Muscle layer of colon (tissue), 2 donors: Measurements from ENCODE around the gene EFTUD2.

ENCODE experiments used
- H3K27ac ChIP-seq: one replicate; pipeline ENCODE4 v1.7.0; 2013; ENCODE audit warnings: low read depth, mild to moderate bottlenecking, low read length, moderate library complexity
- H3K27me3 ChIP-seq, 2 donors: one replicate each; pipeline ENCODE4 v1.7.0; 2013; ENCODE audit warnings: low read length in 2 of 2, mild to moderate bottlenecking in 2 of 2; ENCODE audit not compliant: insufficient read depth in 2 of 2, control insufficient read depth in 1 of 2
- H3K36me3 ChIP-seq: one replicate; pipeline ENCODE4 v1.7.0; 2013; ENCODE audit warnings: mild to moderate bottlenecking, low read length; ENCODE audit not compliant: insufficient read depth
- H3K4me1 ChIP-seq: one replicate; pipeline ENCODE4 v1.7.0; 2013; ENCODE audit warnings: mild to moderate bottlenecking, low read length; ENCODE audit not compliant: insufficient read depth
- H3K4me3 ChIP-seq, 2 donors: one replicate each; pipeline ENCODE4 v1.7.0; 2013; ENCODE audit warnings: low read length in 2 of 2, low read depth in 1 of 2, mild to moderate bottlenecking in 1 of 2, moderate library complexity in 1 of 2
- H3K9ac ChIP-seq: one replicate; pipeline ENCODE4 v1.7.0; 2013; ENCODE audit warnings: low read length
- H3K9me3 ChIP-seq: one replicate; pipeline ENCODE4 v1.7.0; 2013; ENCODE audit warnings: mild to moderate bottlenecking, low read length
- donor health status: abdominal sarcoma.
- donor health status: Adenocarcinoma of cecum.

Gene EFTUD2

GRCh38 chr17:44915862-44916780, 16.9 kb upstream of the EFTUD2 start:
- H3K4me1 ChIP-seq = peaks cover 14% of the 10 kb centered on the region

GRCh38 chr17:44915321-44915726, 16.1 kb upstream of the EFTUD2 start, which contains the start of gene GFAP:
Gene GFAP (minus strand): TSS chr17:44915500. CDS start chr17:44915486, 14 bp downstream.
- Histone ChIP-seq H3K9ac (no peak within 1 kb of the TSS), H3K27ac (peak within 1 kb of the TSS; percentile 70), H3K4me1 (peaks cover 14% of the 10 kb centered on the region), H3K36me3 (no peaks in the 10 kb centered on the region), H3K4me3 (no peak within 1 kb of the TSS), H3K9me3 (no peaks in the 10 kb centered on the region), H3K27me3 (peaks cover 0 to 13% of the 10 kb centered on the region in 2 donors)

More at GRCh38 chr17:44915862-44916780, 16.9 kb upstream of the EFTUD2 start:
- Histone ChIP-seq H3K36me3 (no peaks in the 10 kb centered on the region), H3K9ac (no peak overlapping the region), H3K27me3 (peaks cover 0 to 12% of the 10 kb centered on the region in 2 donors), H3K9me3 (no peaks in the 10 kb centered on the region), H3K4me3 (no peak overlapping the region), H3K27ac (peak overlapping the region; percentile 70)

- Histone ChIP-seq H3K36me3 (no peaks in the 10 kb centered on the region), H3K27ac (no peak overlapping the region), H3K4me1 (peaks cover 14% of the 10 kb centered on the region), H3K9ac (no peak overlapping the region), H3K27me3 (peaks cover 0 to 13% of the 10 kb centered on the region in 2 donors), H3K9me3 (no peaks in the 10 kb centered on the region), H3K4me3 (no peak overlapping the region)
Observed at GRCh38 chr17:44914698-44915271, 15.5 kb upstream of the EFTUD2 start.

- Histone ChIP-seq H3K4me1 (peaks cover 14% of the 10 kb centered on the region), H3K36me3 (no peaks in the 10 kb centered on the region), H3K27ac (no peak overlapping the region), H3K4me3 (no peak overlapping the region), H3K9me3 (no peaks in the 10 kb centered on the region), H3K9ac (no peak overlapping the region), H3K27me3 (peaks cover 0 to 13% of the 10 kb centered on the region in 2 donors)
Observed at GRCh38 chr17:44914148-44914547, 14.9 kb upstream of the EFTUD2 start.

- Histone ChIP-seq H3K27ac (no peak overlapping the region), H3K9ac (no peak overlapping the region)
Observed at GRCh38 chr17:44913676-44914075, 14.4 kb upstream of the EFTUD2 start.

GRCh38 chr17:44912763-44913544, 13.7 kb upstream of the EFTUD2 start:
- Histone ChIP-seq H3K27ac (no peak overlapping the region), H3K4me3 (no peak overlapping the region), H3K27me3 (peaks cover 0 to 13% of the 10 kb centered on the region in 2 donors), H3K9me3 (no peaks in the 10 kb centered on the region), H3K36me3 (no peaks in the 10 kb centered on the region), H3K9ac (no peak overlapping the region), H3K4me1 (peaks cover 14% of the 10 kb centered on the region)

More at GRCh38 chr17:44913676-44914075, 14.4 kb upstream of the EFTUD2 start:
- no peaks in the 10 kb centered on the region for H3K9me3 ChIP-seq
- H3K27me3 ChIP-seq = peaks cover 0 to 13% of the 10 kb centered on the region in 2 donors
- no peaks in the 10 kb centered on the region for H3K36me3 ChIP-seq
- no peak overlapping the region for H3K4me3 ChIP-seq
- peaks cover 14% of the 10 kb centered on the region for H3K4me1 ChIP-seq

GRCh38 chr17:44911133-44912001, 12.1 kb upstream of the EFTUD2 start:
- H3K36me3 ChIP-seq = no peaks in the 10 kb centered on the region
- peak overlapping the region in 1 of 2 donors; percentile 21 for H3K4me3 ChIP-seq
- peaks cover 0 to 13% of the 10 kb centered on the region in 2 donors for H3K27me3 ChIP-seq
- H3K9me3 ChIP-seq = no peaks in the 10 kb centered on the region
- no peak overlapping the region for H3K9ac ChIP-seq
- peaks cover 5% of the 10 kb centered on the region for H3K4me1 ChIP-seq
- H3K27ac ChIP-seq = no peak overlapping the region

GRCh38 chr17:44910231-44911106, 11.2 kb upstream of the EFTUD2 start:
- H3K36me3 ChIP-seq = no peaks in the 10 kb centered on the region
- no peaks in the 10 kb centered on the region for H3K4me1 ChIP-seq
- H3K4me3 ChIP-seq = no peak overlapping the region
- peak overlapping the region; percentile 34 for H3K27ac ChIP-seq
- H3K9ac ChIP-seq = no peak overlapping the region
- H3K9me3 ChIP-seq = no peaks in the 10 kb centered on the region
- H3K27me3 ChIP-seq = peaks cover 0 to 13% of the 10 kb centered on the region in 2 donors

GRCh38 chr17:44909681-44910144, 10.5 kb upstream of the EFTUD2 start:
- Histone ChIP-seq H3K4me3 (no peak overlapping the region), H3K27ac (peak overlapping the region; percentile 58), H3K9me3 (no peaks in the 10 kb centered on the region), H3K27me3 (peaks cover 0 to 13% of the 10 kb centered on the region in 2 donors), H3K4me1 (no peaks in the 10 kb centered on the region), H3K36me3 (no peaks in the 10 kb centered on the region), H3K9ac (no peak overlapping the region)
